ENCODE results near the gene PITRM1.
"Not testable (repeated sequence)": the region's sequence is repeated elsewhere in the genome, so short reads cannot be mapped to it uniquely, and the experiment has no call there.

The PITRM1 gene

GRCh38 chr10:3172446-3173170, at the start of gene PITRM1:
Gene PITRM1 (minus strand): TSS chr10:3172782. CDS start chr10:3172772, 10 bp downstream.
- Histone ChIP-seq H3K36me3 (ENCODE audit: control insufficient read depth in 5 of 5, insufficient read depth in 5 of 5, low read length in 5 of 5) (peaks cover 0 to 24% (median 23%) of the 10 kb centered on the region in 5 donors), H3K4me3 (ENCODE audit: low read depth in 1 of 5, low read length in 5 of 5) (peak within 1 kb of the TSS; percentile 77 to 91 (median 84)), H3K9ac (ENCODE audit: low read length in 5 of 5) (peak within 1 kb of the TSS; percentile 78 to 96 (median 84)), H3K27ac (ENCODE audit: low read depth, low read length) (peak within 1 kb of the TSS; percentile 81), H3K4me1 (ENCODE audit: control insufficient read depth in 5 of 5, insufficient read depth in 5 of 5, low read length in 5 of 5) (peaks cover 0 to 25% (median 18%) of the 10 kb centered on the region in 5 donors), H3K27me3 (ENCODE audit: control insufficient read depth in 5 of 5, insufficient read depth in 4 of 5, low read length in 5 of 5) (no peaks in the 10 kb centered on the region), H3K9me3 (ENCODE audit: control insufficient read depth in 5 of 5, low read length in 5 of 5) (no peaks in the 10 kb centered on the region)

GRCh38 chr10:3222068-3222467, 49.5 kb upstream of the PITRM1 start:
- Histone ChIP-seq H3K27me3 (ENCODE audit: control insufficient read depth in 5 of 5, insufficient read depth in 4 of 5, low read length in 5 of 5) (no peaks in the 10 kb centered on the region), H3K9me3 (ENCODE audit: control insufficient read depth in 5 of 5, low read length in 5 of 5) (no peaks in the 10 kb centered on the region), H3K36me3 (ENCODE audit: control insufficient read depth in 5 of 5, insufficient read depth in 5 of 5, low read length in 5 of 5) (no peaks in the 10 kb centered on the region), H3K4me3 (ENCODE audit: low read depth in 1 of 5, low read length in 5 of 5) (no peak overlapping the region), H3K27ac (ENCODE audit: low read depth, low read length) (no peak overlapping the region), H3K4me1 (ENCODE audit: control insufficient read depth in 5 of 5, insufficient read depth in 5 of 5, low read length in 5 of 5) (peaks cover 0 to 3% (median 0%) of the 10 kb centered on the region in 5 donors), H3K9ac (ENCODE audit: low read length in 5 of 5) (no peak overlapping the region)

- H3K4me3 ChIP-seq (ENCODE audit: low read depth in 1 of 5, low read length in 5 of 5); H3K36me3 ChIP-seq (ENCODE audit: control insufficient read depth in 5 of 5, insufficient read depth in 5 of 5, low read length in 5 of 5); H3K27ac ChIP-seq (ENCODE audit: low read depth, low read length); H3K9me3 ChIP-seq (ENCODE audit: control insufficient read depth in 5 of 5, low read length in 5 of 5); H3K9ac ChIP-seq (ENCODE audit: low read length in 5 of 5); H3K4me1 ChIP-seq (ENCODE audit: control insufficient read depth in 5 of 5, insufficient read depth in 5 of 5, low read length in 5 of 5); H3K27me3 ChIP-seq (ENCODE audit: control insufficient read depth in 5 of 5, insufficient read depth in 4 of 5, low read length in 5 of 5): not testable (repeated sequence)
Observed at GRCh38 chr10:3221601-3222000, 49.0 kb upstream of the PITRM1 start.

- no peaks in the 10 kb centered on the region for H3K36me3 ChIP-seq (ENCODE audit: control insufficient read depth in 5 of 5, insufficient read depth in 5 of 5, low read length in 5 of 5)
- no peaks in the 10 kb centered on the region for H3K9me3 ChIP-seq (ENCODE audit: control insufficient read depth in 5 of 5, low read length in 5 of 5)
- no peak overlapping the region for H3K9ac ChIP-seq (ENCODE audit: low read length in 5 of 5)
- H3K27me3 ChIP-seq (ENCODE audit: control insufficient read depth in 5 of 5, insufficient read depth in 4 of 5, low read length in 5 of 5): no peaks in the 10 kb centered on the region
- H3K4me3 ChIP-seq (ENCODE audit: low read depth in 1 of 5, low read length in 5 of 5): no peak overlapping the region
- H3K4me1 ChIP-seq (ENCODE audit: control insufficient read depth in 5 of 5, insufficient read depth in 5 of 5, low read length in 5 of 5): peaks cover 0 to 3% (median 0%) of the 10 kb centered on the region in 5 donors
- H3K27ac ChIP-seq (ENCODE audit: low read depth, low read length): no peak overlapping the region
Observed at GRCh38 chr10:3220853-3221252, 48.3 kb upstream of the PITRM1 start.

GRCh38 chr10:3219021-3219628, 46.5 kb upstream of the PITRM1 start:
- not testable (repeated sequence) for H3K4me1 ChIP-seq (ENCODE audit: control insufficient read depth in 5 of 5, insufficient read depth in 5 of 5, low read length in 5 of 5); H3K4me3 ChIP-seq (ENCODE audit: low read depth in 1 of 5, low read length in 5 of 5); H3K27me3 ChIP-seq (ENCODE audit: control insufficient read depth in 5 of 5, insufficient read depth in 4 of 5, low read length in 5 of 5); H3K9ac ChIP-seq (ENCODE audit: low read length in 5 of 5); H3K36me3 ChIP-seq (ENCODE audit: control insufficient read depth in 5 of 5, insufficient read depth in 5 of 5, low read length in 5 of 5); H3K27ac ChIP-seq (ENCODE audit: low read depth, low read length); H3K9me3 ChIP-seq (ENCODE audit: control insufficient read depth in 5 of 5, low read length in 5 of 5)

GRCh38 chr10:3217853-3218252, 45.3 kb upstream of the PITRM1 start:
- Histone ChIP-seq H3K36me3 (ENCODE audit: control insufficient read depth in 5 of 5, insufficient read depth in 5 of 5, low read length in 5 of 5) (no peaks in the 10 kb centered on the region), H3K27ac (ENCODE audit: low read depth, low read length) (no peak overlapping the region), H3K4me3 (ENCODE audit: low read depth in 1 of 5, low read length in 5 of 5) (no peak overlapping the region), H3K27me3 (ENCODE audit: control insufficient read depth in 5 of 5, insufficient read depth in 4 of 5, low read length in 5 of 5) (no peaks in the 10 kb centered on the region), H3K9me3 (ENCODE audit: control insufficient read depth in 5 of 5, low read length in 5 of 5) (no peaks in the 10 kb centered on the region), H3K4me1 (ENCODE audit: control insufficient read depth in 5 of 5, insufficient read depth in 5 of 5, low read length in 5 of 5) (peaks cover 0 to 10% (median 4%) of the 10 kb centered on the region in 5 donors), H3K9ac (ENCODE audit: low read length in 5 of 5) (no peak overlapping the region)

- Histone ChIP-seq H3K9ac (ENCODE audit: low read length in 5 of 5) (no peak overlapping the region), H3K9me3 (ENCODE audit: control insufficient read depth in 5 of 5, low read length in 5 of 5) (no peaks in the 10 kb centered on the region), H3K4me1 (ENCODE audit: control insufficient read depth in 5 of 5, insufficient read depth in 5 of 5, low read length in 5 of 5) (peaks cover 0 to 8% (median 4%) of the 10 kb centered on the region in 5 donors)
Observed at GRCh38 chr10:3217301-3217700, 44.7 kb upstream of the PITRM1 start.

GRCh38 chr10:3215153-3215775, 42.7 kb upstream of the PITRM1 start:
- H3K36me3 ChIP-seq (ENCODE audit: control insufficient read depth in 5 of 5, insufficient read depth in 5 of 5, low read length in 5 of 5): no peaks in the 10 kb centered on the region
- H3K27me3 ChIP-seq (ENCODE audit: control insufficient read depth in 5 of 5, insufficient read depth in 4 of 5, low read length in 5 of 5): no peaks in the 10 kb centered on the region
- peaks cover 0 to 8% (median 4%) of the 10 kb centered on the region in 5 donors for H3K4me1 ChIP-seq (ENCODE audit: control insufficient read depth in 5 of 5, insufficient read depth in 5 of 5, low read length in 5 of 5)
- no peak overlapping the region for H3K9ac ChIP-seq (ENCODE audit: low read length in 5 of 5)
- H3K9me3 ChIP-seq (ENCODE audit: control insufficient read depth in 5 of 5, low read length in 5 of 5): no peaks in the 10 kb centered on the region
- no peak overlapping the region for H3K27ac ChIP-seq (ENCODE audit: low read depth, low read length)
- no peak overlapping the region for H3K4me3 ChIP-seq (ENCODE audit: low read depth in 1 of 5, low read length in 5 of 5)

More at GRCh38 chr10:3217301-3217700, 44.7 kb upstream of the PITRM1 start:
- Histone ChIP-seq H3K27ac (ENCODE audit: low read depth, low read length) (no peak overlapping the region), H3K27me3 (ENCODE audit: control insufficient read depth in 5 of 5, insufficient read depth in 4 of 5, low read length in 5 of 5) (no peaks in the 10 kb centered on the region), H3K36me3 (ENCODE audit: control insufficient read depth in 5 of 5, insufficient read depth in 5 of 5, low read length in 5 of 5) (no peaks in the 10 kb centered on the region), H3K4me3 (ENCODE audit: low read depth in 1 of 5, low read length in 5 of 5) (no peak overlapping the region)

- H3K9me3 ChIP-seq (ENCODE audit: control insufficient read depth in 5 of 5, low read length in 5 of 5): no peaks in the 10 kb centered on the region
- no peaks in the 10 kb centered on the region for H3K36me3 ChIP-seq (ENCODE audit: control insufficient read depth in 5 of 5, insufficient read depth in 5 of 5, low read length in 5 of 5)
- no peak overlapping the region for H3K27ac ChIP-seq (ENCODE audit: low read depth, low read length)
- H3K4me3 ChIP-seq (ENCODE audit: low read depth in 1 of 5, low read length in 5 of 5): no peak overlapping the region
- no peaks in the 10 kb centered on the region for H3K27me3 ChIP-seq (ENCODE audit: control insufficient read depth in 5 of 5, insufficient read depth in 4 of 5, low read length in 5 of 5)
- H3K9ac ChIP-seq (ENCODE audit: low read length in 5 of 5): no peak overlapping the region
- peaks cover 0 to 8% (median 4%) of the 10 kb centered on the region in 5 donors for H3K4me1 ChIP-seq (ENCODE audit: control insufficient read depth in 5 of 5, insufficient read depth in 5 of 5, low read length in 5 of 5)
Observed at GRCh38 chr10:3213758-3214515, 41.4 kb upstream of the PITRM1 start.
